Thymus (tissue), 2 donors: ENCODE data around the gene TMEM191C. TPM values are rescaled to one million over a fixed set of nuclear protein-coding genes. Genes with fewer than 3 reads are reported as not detected.

Experiments
- polyA plus RNA-seq: library from polyadenylated mRNA; stranded (reverse); fragments of 200-250 nt; gene quantifications from one replicate; pipeline ENCODE4 v1.2.3, GENCODE V29; 2013
- total RNA-seq: library from RNA; stranded (reverse); fragments of 120-200 nt; gene quantifications from one replicate; pipeline ENCODE4 v1.2.4, GENCODE V29; 2013
- donor health status: healthy.

Gene TMEM191C
- total and polyA plus RNA-seq, 2 donors: 1.2 to 5.1 TPM

Other genes starting within 250 kb of the TMEM191C start
- gene RIMBP3B, start 83.6 kb upstream of the TMEM191C start, total RNA-seq: 0.85 TPM
- gene RIMBP3B, start 83.6 kb upstream of the TMEM191C start, polyA plus RNA-seq: 0.68 TPM
- 3.2 TPM for gene HIC2, start 50.0 kb upstream of the TMEM191C start, total RNA-seq
- gene HIC2, start 50.0 kb upstream of the TMEM191C start, polyA plus RNA-seq: 2.8 TPM
- 1.3 TPM for gene RIMBP3C, start 84.1 kb downstream of the TMEM191C start, total RNA-seq
- gene RIMBP3C, start 84.1 kb downstream of the TMEM191C start, polyA plus RNA-seq: 0.34 TPM
- 39.4 TPM for gene UBE2L3, start 100.3 kb downstream of the TMEM191C start, total RNA-seq
- gene UBE2L3, start 100.3 kb downstream of the TMEM191C start, polyA plus RNA-seq: 50.1 TPM
- 24.2 TPM for gene YDJC, start 162.6 kb downstream of the TMEM191C start, total RNA-seq
- 32.3 TPM for gene YDJC, start 162.6 kb downstream of the TMEM191C start, polyA plus RNA-seq
- gene CCDC116, start 165.4 kb downstream of the TMEM191C start, total RNA-seq: 0.09 TPM
- 1.0 TPM for gene CCDC116, start 165.4 kb downstream of the TMEM191C start, polyA plus RNA-seq
- 21.7 TPM for gene SDF2L1, start 174.9 kb downstream of the TMEM191C start, total RNA-seq
- 22.8 TPM for gene SDF2L1, start 174.9 kb downstream of the TMEM191C start, polyA plus RNA-seq
- gene PPIL2, start 198.6 kb downstream of the TMEM191C start, total RNA-seq: 20.9 TPM
- 48.1 TPM for gene PPIL2, start 198.6 kb downstream of the TMEM191C start, polyA plus RNA-seq